Amniotic epithelial cell (primary cell): ENCODE data around the gene C15orf62.

Source experiments
- DNase-seq: peaks from one replicate; pipeline ENCODE4 v3.0.0-alpha.2; 2010; ENCODE audit warnings: low read depth

The C15orf62 gene

GRCh38 chr15:40782609-40783227 lies 12.9 kb downstream of the C15orf62 start:
- no peak for DNase-seq

- peak; percentile 40 for DNase-seq
Measured at GRCh38 chr15:40785164-40785563, 15.4 kb downstream of the C15orf62 start.

GRCh38 chr15:40785814-40786213 lies 16.0 kb downstream of the C15orf62 start:
- no peak for DNase-seq

- DNase-seq: peak; percentile 96
Measured at GRCh38 chr15:40787344-40787841, 17.6 kb downstream of the C15orf62 start.

GRCh38 chr15:40787991-40788390 lies 18.2 kb downstream of the C15orf62 start:
- no peak for DNase-seq

GRCh38 chr15:40789119-40789518 lies 19.3 kb downstream of the C15orf62 start:
- no peak for DNase-seq

- no peak for DNase-seq
Measured at GRCh38 chr15:40789999-40790398, 20.2 kb downstream of the C15orf62 start.

GRCh38 chr15:40790718-40791117 lies 20.9 kb downstream of the C15orf62 start:
- DNase-seq: peak; percentile 61

GRCh38 chr15:40792394-40792793 lies 22.6 kb downstream of the C15orf62 start:
- no peak for DNase-seq

- peak; percentile 95 for DNase-seq
Measured at GRCh38 chr15:40793216-40793989, 23.6 kb downstream of the C15orf62 start.

- DNase-seq: no peak
Measured at GRCh38 chr15:40796041-40796440, 26.3 kb downstream of the C15orf62 start.

GRCh38 chr15:40796512-40796911 lies 26.7 kb downstream of the C15orf62 start:
- DNase-seq: no peak

GRCh38 chr15:40799523-40799922 lies 29.7 kb downstream of the C15orf62 start:
- no peak for DNase-seq

- DNase-seq: no peak
Measured at GRCh38 chr15:40803076-40803475, 33.3 kb downstream of the C15orf62 start.

- DNase-seq: no peak
Measured at GRCh38 chr15:40803688-40804087, 33.9 kb downstream of the C15orf62 start.

- DNase-seq: no peak
Measured at GRCh38 chr15:40806672-40807027, 36.9 kb downstream of the C15orf62 start.

- DNase-seq: peak; percentile 97
Measured at GRCh38 chr15:40807028-40807887, 37.5 kb downstream of the C15orf62 start, which contains the start of the genes DNAJC17 and ZFYVE19. Gene DNAJC17, minus strand, starts transcription at chr15:40807473. Its CDS starts 27 bp downstream, at chr15:40807446. Gene ZFYVE19, plus strand, starts transcription at chr15:40807089. Its CDS starts 501 bp downstream, at chr15:40807590.

GRCh38 chr15:40807888-40808461 lies 38.2 kb downstream of the C15orf62 start:
- DNase-seq: no peak

- DNase-seq: no peak
Measured at GRCh38 chr15:40808861-40809450, 39.2 kb downstream of the C15orf62 start.

- DNase-seq: no peak
Measured at GRCh38 chr15:40812721-40813425, 43.1 kb downstream of the C15orf62 start.
